Thymus (tissue), 11 donors: Measurements from ENCODE around the gene GUCD1. TPM values are rescaled to one million over a fixed set of nuclear protein-coding genes. Genes with fewer than 3 reads are reported as not detected.

Source experiments
- DNase-seq, 9 donors: peaks; one replicate each; pipeline ENCODE4 v3.0.0-alpha.2; 2013; ENCODE audit warnings: low spot score in 9 of 9, low read depth in 6 of 9, missing footprints in 1 of 9
- H3K27ac ChIP-seq, 2 donors: one replicate each; pipeline ENCODE4 v1.5.1; 2013; ENCODE audit warnings: control low read depth in 1 of 2, low read depth in 1 of 2, low read length in 1 of 2, mild to moderate bottlenecking in 1 of 2, moderate library complexity in 1 of 2
- H3K27me3 ChIP-seq, 2 donors: one replicate each; pipeline ENCODE4 v1.5.1; 2013; ENCODE audit warnings: low read length in 1 of 2; ENCODE audit not compliant: control insufficient read depth in 2 of 2, insufficient read depth in 1 of 2
- H3K36me3 ChIP-seq, 2 donors: one replicate each; pipeline ENCODE4 v1.5.1; 2013; ENCODE audit warnings: low read length in 1 of 2, mild to moderate bottlenecking in 1 of 2, moderate library complexity in 1 of 2; ENCODE audit not compliant: control insufficient read depth in 2 of 2, insufficient read depth in 2 of 2
- H3K4me1 ChIP-seq, 2 donors: one replicate each; pipeline ENCODE4 v1.5.1; 2013; ENCODE audit warnings: low read length in 2 of 2; ENCODE audit not compliant: control insufficient read depth in 2 of 2, insufficient read depth in 2 of 2
- H3K4me3 ChIP-seq, 2 donors: one replicate each; pipeline ENCODE4 v1.5.1; 2013; ENCODE audit warnings: low read length in 2 of 2, control low read depth in 1 of 2, mild to moderate bottlenecking in 1 of 2
- H3K9me3 ChIP-seq, 2 donors: one replicate each; pipeline ENCODE4 v1.5.1; 2013; ENCODE audit warnings: low read length in 1 of 2, mild to moderate bottlenecking in 1 of 2; ENCODE audit not compliant: control insufficient read depth in 2 of 2, insufficient read depth in 1 of 2
- WGBS: extraction: QIAGEN DNeasy Blood & Tissue Kit; methylation state at CpG from one replicate; pipeline ENCODE4 v1.1.7; 2013; 5-methylcytosine and 5-hydroxymethylcytosine counted together
- polyA plus RNA-seq: library from polyadenylated mRNA; stranded (reverse); fragments of 200-250 nt; gene quantifications from one replicate; pipeline ENCODE4 v1.2.3, GENCODE V29; 2013
- total RNA-seq: library from RNA; stranded (reverse); fragments of 120-200 nt; gene quantifications from one replicate; pipeline ENCODE4 v1.2.4, GENCODE V29; 2013
- donor health status: healthy.

GUCD1 gene
- total and polyA plus RNA-seq, 2 donors: 54.1 to 65.9 TPM

DNA sequence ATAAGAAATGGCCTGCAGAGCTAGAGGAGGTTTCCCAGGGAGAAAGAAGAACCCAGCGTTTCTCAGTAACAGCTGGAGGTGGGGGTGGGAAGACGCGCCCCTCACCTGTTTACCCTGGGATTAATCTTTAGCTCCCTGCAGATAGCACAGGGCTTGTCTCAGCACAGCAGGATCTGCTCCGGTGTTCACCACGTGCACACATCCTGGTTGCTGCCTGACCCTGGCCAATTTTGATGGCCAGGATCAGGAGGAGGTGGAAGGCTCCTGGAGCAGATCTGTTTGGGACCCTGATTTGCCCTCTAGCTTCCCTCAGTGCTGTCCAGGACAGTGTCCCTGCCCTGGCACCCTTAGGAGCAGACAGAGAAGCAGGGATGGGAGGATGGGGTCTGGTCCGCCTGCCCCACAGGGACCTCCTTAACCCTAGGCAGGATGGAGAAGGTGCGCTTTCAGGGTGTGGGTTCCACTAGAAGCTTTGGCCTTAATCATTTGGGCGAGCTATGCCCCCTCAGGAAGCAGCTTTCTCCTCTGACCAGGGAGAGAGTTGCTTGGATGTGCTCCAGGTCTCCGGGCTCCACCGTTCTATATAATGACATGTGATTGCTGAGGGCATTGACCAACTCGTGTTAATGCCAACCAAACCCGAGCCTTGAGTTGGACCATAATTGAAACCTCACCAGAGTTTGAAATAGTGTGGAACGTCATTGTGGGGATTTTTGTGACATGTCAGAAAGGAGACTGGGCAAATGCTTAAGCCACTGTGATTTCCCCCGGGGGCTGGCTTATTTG lies 40.5 kb downstream of the GUCD1 start:
- H3K4me1 ChIP-seq: peaks cover 16 to 21% of the 10 kb centered on the region in 2 donors
- peaks cover 0 to under 1% of the 10 kb centered on the region in 2 donors for H3K27me3 ChIP-seq
- H3K36me3 ChIP-seq: peaks cover 0 to 3% of the 10 kb centered on the region in 2 donors
- no peaks in the 10 kb centered on the region for H3K9me3 ChIP-seq
- DNase-seq: no peak
- no peak overlapping the region for H3K27ac ChIP-seq
- WGBS: 88% methylated on average over 14 of the region's 14 CpGs
- H3K4me3 ChIP-seq: no peak overlapping the region

- Histone ChIP-seq H3K4me1 (peaks cover 13 to 16% of the 10 kb centered on the region in 2 donors), H3K27ac (no peak overlapping the region), H3K4me3 (no peak overlapping the region), H3K27me3 (no peaks in the 10 kb centered on the region), H3K9me3 (no peaks in the 10 kb centered on the region), H3K36me3 (peaks cover 0 to 3% of the 10 kb centered on the region in 2 donors)
- no peak for DNase-seq
- WGBS: 97% methylated on average over 9 of the region's 9 CpGs
Measured at GRCh38 chr22:24513378-24514240, 41.3 kb downstream of the GUCD1 start.

DNA sequence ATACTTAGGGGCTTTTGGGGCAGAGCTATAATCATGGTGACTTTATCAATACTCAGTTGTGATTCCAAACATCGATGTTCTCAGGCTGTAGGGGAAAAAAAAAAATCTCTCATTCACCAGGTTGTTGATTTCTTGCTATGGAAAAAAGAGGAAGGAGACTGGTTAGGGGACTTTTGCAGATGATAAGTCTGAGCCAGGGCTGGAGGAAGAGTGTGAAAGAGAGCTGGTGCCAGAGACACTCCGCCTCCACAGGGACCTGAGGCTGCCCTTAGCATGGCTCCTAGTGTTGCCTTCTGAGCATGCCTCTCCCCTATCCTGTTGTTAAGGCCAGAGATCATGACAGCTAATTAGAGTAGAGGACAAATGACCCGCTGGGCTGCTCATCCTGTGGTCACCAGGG lies 42.9 kb downstream of the GUCD1 start:
- DNase-seq: no peak
- H3K9me3 ChIP-seq: no peaks in the 10 kb centered on the region
- H3K4me3 ChIP-seq: no peak overlapping the region
- peaks cover 0 to 3% of the 10 kb centered on the region in 2 donors for H3K36me3 ChIP-seq
- H3K27me3 ChIP-seq: no peaks in the 10 kb centered on the region
- H3K4me1 ChIP-seq: peaks cover 11 to 18% of the 10 kb centered on the region in 2 donors
- 53% methylated on average over 3 of the region's 3 CpGs for WGBS
- no peak overlapping the region for H3K27ac ChIP-seq

- peaks cover 10 to 22% of the 10 kb centered on the region in 2 donors for H3K4me1 ChIP-seq
- WGBS: 29% methylated on average over 10 of the region's 10 CpGs
Measured at GRCh38 chr22:24510637-24511625, 44.0 kb downstream of the GUCD1 start.

DNA sequence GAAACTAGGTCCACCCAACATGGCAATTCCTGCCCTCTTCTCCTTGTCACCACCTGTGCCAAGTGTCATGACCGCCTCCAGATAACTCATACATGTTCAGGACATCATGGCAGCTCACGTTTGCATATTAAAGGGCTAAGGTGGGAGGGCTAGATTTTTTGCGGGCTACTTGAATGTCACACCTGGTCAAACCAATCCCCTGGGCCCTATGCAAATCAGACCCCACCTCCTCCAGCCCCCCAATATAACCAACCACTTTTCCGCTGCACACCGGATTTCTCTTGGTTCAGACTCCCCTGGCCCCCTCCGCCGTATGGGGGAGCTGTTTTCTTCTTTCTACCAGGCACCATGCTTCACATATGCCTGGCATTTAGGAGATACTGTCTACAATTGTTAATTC lies 47.2 kb downstream of the GUCD1 start:
- Histone ChIP-seq H3K27ac (no peak overlapping the region), H3K27me3 (no peaks in the 10 kb centered on the region), H3K4me3 (no peak overlapping the region), H3K4me1 (peaks cover 26 to 38% of the 10 kb centered on the region in 2 donors), H3K36me3 (no peaks in the 10 kb centered on the region), H3K9me3 (no peaks in the 10 kb centered on the region)
- no peak for DNase-seq
- 96% methylated on average over 7 of the region's 7 CpGs for WGBS

More at GRCh38 chr22:24510637-24511625, 44.0 kb downstream of the GUCD1 start:
- Histone ChIP-seq H3K27ac (peak overlapping the region in 1 of 2 donors; percentile 11), H3K36me3 (peaks cover 0 to 3% of the 10 kb centered on the region in 2 donors), H3K27me3 (no peaks in the 10 kb centered on the region), H3K4me3 (no peak overlapping the region), H3K9me3 (no peaks in the 10 kb centered on the region)
- no peak for DNase-seq

GRCh38 chr22:24506802-24507438 lies 48.0 kb downstream of the GUCD1 start:
- Histone ChIP-seq H3K27ac (no peak overlapping the region), H3K9me3 (no peaks in the 10 kb centered on the region), H3K4me1 (peaks cover 34 to 43% of the 10 kb centered on the region in 2 donors), H3K27me3 (no peaks in the 10 kb centered on the region), H3K36me3 (no peaks in the 10 kb centered on the region), H3K4me3 (no peak overlapping the region)
- 85% methylated on average over 6 of the region's 6 CpGs for WGBS
- no peak for DNase-seq

- 96% methylated on average over 3 of the region's 3 CpGs for WGBS
- no peak for DNase-seq
- peaks cover 42 to 50% of the 10 kb centered on the region in 2 donors for H3K4me1 ChIP-seq
- H3K27ac ChIP-seq: no peak overlapping the region
- H3K36me3 ChIP-seq: no peaks in the 10 kb centered on the region
- H3K27me3 ChIP-seq: no peaks in the 10 kb centered on the region
- no peaks in the 10 kb centered on the region for H3K9me3 ChIP-seq
- H3K4me3 ChIP-seq: no peak overlapping the region
Measured at GRCh38 chr22:24504956-24505736, 49.8 kb downstream of the GUCD1 start.

DNA sequence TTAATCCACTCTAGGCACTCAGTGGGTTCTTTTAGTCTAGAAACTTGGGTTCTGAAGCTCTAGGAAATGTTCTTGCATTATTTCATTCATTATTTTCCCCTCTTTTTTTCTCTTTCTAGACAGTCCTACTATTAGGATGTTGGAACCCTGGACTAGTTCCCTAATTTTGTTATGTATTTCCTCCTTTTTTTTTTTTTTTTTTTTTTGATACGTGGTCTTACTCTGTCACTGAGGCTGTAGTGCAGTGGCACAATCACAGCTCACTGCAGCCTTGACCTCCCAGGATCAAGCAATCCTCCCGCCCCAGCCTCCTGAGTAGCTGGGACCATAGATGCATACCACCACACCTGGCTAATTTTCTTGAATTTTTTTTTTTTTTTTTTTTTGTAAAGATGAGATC lies 50.4 kb downstream of the GUCD1 start:
- peaks cover 48 to 57% of the 10 kb centered on the region in 2 donors for H3K4me1 ChIP-seq
- 95% methylated on average over 2 of the region's 2 CpGs for WGBS
- no peaks in the 10 kb centered on the region for H3K36me3 ChIP-seq
- no peak overlapping the region for H3K27ac ChIP-seq
- no peaks in the 10 kb centered on the region for H3K9me3 ChIP-seq
- DNase-seq: no peak
- H3K4me3 ChIP-seq: no peak overlapping the region
- H3K27me3 ChIP-seq: no peaks in the 10 kb centered on the region
